K562 (cell line): ENCODE measurements around the gene ITSN1. TPM values are rescaled to one million over a fixed set of nuclear protein-coding genes. Genes with fewer than 3 reads are reported as not detected.

Source experiments
- ATF2 ChIP-seq: sonication (generic); formaldehyde crosslinking; IDR thresholded peaks from 2 replicates; pipeline ENCODE4 v1.8.1; 2022; ENCODE audit warnings: missing genetic modification reagents
- BDP1 ChIP-seq: IDR thresholded peaks from 3 replicates; pipeline ENCODE4 v1.6.1; 2011; ENCODE audit not compliant: insufficient read length, insufficient read depth
- FOSL1 ChIP-seq: fragments of 200-800 bp; sonication (Bioruptor generic); conservative IDR thresholded peaks from 2 replicates; pipeline ENCODE4 v1.6.1; 2016; ENCODE audit warnings: missing genetic modification characterization, missing compliant biosample characterization
- HES1 ChIP-seq: fragments of 450-650 bp; IDR thresholded peaks from 2 replicates; pipeline ENCODE4 v1.6.1; 2016; ENCODE audit warnings: low read depth, mild to moderate bottlenecking, moderate library complexity
- HMBOX1 ChIP-seq: sonication (generic); IDR thresholded peaks from 2 replicates; pipeline ENCODE4 v1.6.1; 2016
- HNRNPH1 ChIP-seq: fragments of 200-400 bp; formaldehyde crosslinking; optimal IDR thresholded peaks from 2 replicates; pipeline ENCODE3; 2017; ENCODE audit warnings: low read depth, mild to moderate bottlenecking, low read length, moderate library complexity
- L3MBTL2 ChIP-seq: fragments of 450-650 bp; IDR thresholded peaks from 2 replicates; pipeline ENCODE4 v1.6.1; 2016; ENCODE audit warnings: mild to moderate bottlenecking, moderate library complexity
- MAFK ChIP-seq: IDR thresholded peaks from 2 replicates; pipeline ENCODE4 v1.6.1; 2011; ENCODE audit warnings: low read length, improper control_type of control experiment
- MIER1 ChIP-seq: fragments of 450-650 bp; IDR thresholded peaks from 2 replicates; pipeline ENCODE4 v1.6.1; 2016; ENCODE audit warnings: antibody characterized with exemption, mild to moderate bottlenecking, low read depth
- MXI1 ChIP-seq: IDR thresholded peaks from 2 replicates; pipeline ENCODE4 v1.6.1; 2011; ENCODE audit warnings: low read depth, mild to moderate bottlenecking, improper control_type of control experiment, low read length
- POLR2B ChIP-seq: fragments of 450-650 bp; IDR thresholded peaks from 2 replicates; pipeline ENCODE4 v1.6.1; 2018; ENCODE audit warnings: low read depth; ENCODE audit not compliant: partially characterized antibody
- RNF219 ChIP-seq: fragments of 250-450 bp; sonication (Bioruptor Pico); IDR thresholded peaks from 2 replicates; pipeline ENCODE4 v1.5.0; 2022; ENCODE audit warnings: mild to moderate bottlenecking
- SAP30 ChIP-seq: fragments of 200-600 bp; sonication (generic); IDR thresholded peaks from 2 replicates; pipeline ENCODE4 v1.6.1; 2012; ENCODE audit warnings: borderline replicate concordance, low read depth, mild to moderate bottlenecking, moderate library complexity, low read length, control low read depth, inconsistent platforms; ENCODE audit not compliant: insufficient read depth, poor library complexity, severe bottlenecking
- SIN3B ChIP-seq: fragments of 450-650 bp; IDR thresholded peaks from 2 replicates; pipeline ENCODE4 v1.6.1; 2017; ENCODE audit warnings: low read depth, mild to moderate bottlenecking, moderate library complexity
- SMAD3 ChIP-seq: fragments of 450-650 bp; formaldehyde crosslinking; conservative IDR thresholded peaks from 2 replicates; pipeline ENCODE4 v1.4.0; 2020; ENCODE audit warnings: mild to moderate bottlenecking
- SREBF1 ChIP-seq: fragments of 150-350 bp; IDR thresholded peaks from 2 replicates; pipeline ENCODE4 v1.6.1; 2014; ENCODE audit warnings: antibody characterized with exemption, low read depth, low read length, borderline replicate concordance
- TCF3 ChIP-seq: sonication (generic); formaldehyde crosslinking; IDR thresholded peaks from 2 replicates; pipeline ENCODE4 v1.4.0; 2020; ENCODE audit warnings: mild to moderate bottlenecking, missing genetic modification reagents
- USF1 ChIP-seq: sonication (generic); formaldehyde crosslinking; IDR thresholded peaks from 2 replicates; pipeline ENCODE4 v1.9.0; 2022; ENCODE audit warnings: mild to moderate bottlenecking, missing genetic modification reagents
- ZBED1 ChIP-seq: IDR thresholded peaks from 2 replicates; pipeline ENCODE4 v1.6.1; 2014
- ZBTB9 ChIP-seq: fragments of 450-650 bp; formaldehyde crosslinking; IDR thresholded peaks from 2 replicates; pipeline ENCODE4 v1.4.0; 2020; ENCODE audit warnings: mild to moderate bottlenecking, moderate library complexity
- ZNF57 ChIP-seq: fragments of 450-650 bp; formaldehyde crosslinking; IDR thresholded peaks from 2 replicates; pipeline ENCODE4 v1.4.0; 2020; ENCODE audit warnings: mild to moderate bottlenecking, moderate library complexity
- polyA plus RNA-seq, 8 experiments: library from polyadenylated mRNA; depleted of rRNA in 4 of 8; stranded (reverse) in 5 of 8; unstranded in 3 of 8; fragments of >200 nt; fragmentation: Nextera tagmentation in 2 of 8; fragmentation: Illumina TruSeq in 1 of 8; extraction: Ambion mirVana in 2 of 8; extraction: Trizol in 1 of 8; gene quantifications; 2 replicates each; pipeline versions ENCODE4 v1.2.1 to v1.2.3, GENCODE V29; 2011 to 2014; ENCODE audit warnings: inconsistent platforms in 1 of 8, missing spikeins in 1 of 8
- total RNA-seq, 7 experiments: library from RNA; depleted of rRNA in 6 of 7; stranded (reverse); fragments of >200 nt in 6 of 7; fragmentation: Illumina TruSeq in 2 of 7; extraction: Trizol in 2 of 7; gene quantifications; 2 replicates each; pipeline versions ENCODE4 v1.2.1 to v1.2.3, GENCODE V29; 2011 to 2021; ENCODE audit warnings: low replicate concordance in 1 of 7

Gene ITSN1
- total and polyA plus RNA-seq, 9 of the 15 experiments (the other 6 are each of a cell fraction or from before 2014, with no cell fraction given) = 1.1 to 12.6 (median 4.8) TPM

- no peak for TF ChIP-seq MIER1
- TF ChIP-seq ZNF57 = 0 out of 2 replicates have a peak, but pooled peaks have one; percentile 33
- no peak for TF ChIP-seq SMAD3
- TF ChIP-seq RNF219 = 0 out of 2 replicates have a peak, but pooled peaks have one; percentile 63
- TF ChIP-seq SREBF1 = no peak
- peak; percentile 67; the same call in 1 of the 2 replicates for TF ChIP-seq HMBOX1
- no peak for TF ChIP-seq ZBED1
- TF ChIP-seq MAFK = 0 out of 2 replicates have a peak, but pooled peaks have one; percentile 2
- TF ChIP-seq SAP30 = peak; percentile 57
- TF ChIP-seq ZBTB9 (CRISPR knock-in tag) = 0 out of 2 replicates have a peak, but pooled peaks have one; percentile 25
- TF ChIP-seq SIN3B = peak; percentile 46; the same call in 1 of the 2 replicates
- 0 out of 2 replicates have a peak, but pooled peaks have one; percentile 28 for TF ChIP-seq TCF3 (CRISPR knock-in tag)
- TF ChIP-seq BDP1 = no peak
- TF ChIP-seq MXI1 = peak; percentile 96
- TF ChIP-seq USF1 (CRISPR knock-in tag) = peak; percentile 46
- TF ChIP-seq FOSL1 (tag) = no peak
- peak; percentile 92 for TF ChIP-seq L3MBTL2
- TF ChIP-seq HES1 = no peak
- no peak for TF ChIP-seq ATF2 (CRISPR knock-in tag)
- TF ChIP-seq HNRNPH1 = no peak
- peak; percentile 71 for TF ChIP-seq POLR2B
Observed at GRCh38 chr21:33641352-33642026, 812 bp upstream of the ITSN1 start, which contains the start of gene CRYZL1 (continued).
